T-cell (primary cell): ENCODE results near the gene BNIP5. TPM values are rescaled to one million over a fixed set of nuclear protein-coding genes. Genes with fewer than 3 reads are reported as not detected.

ENCODE experiments used
- ATAC-seq, 4 experiments: fragments of 200-7000 bp in 3 of 4; fragments of 150-1000 bp in 1 of 4; cut with Tn5 transposase; replicated peaks in 1 of 4; 1 replicate in 3 of 4; 2 replicates in 1 of 4; pipeline ENCODE4 v1.10.0; 2021; ENCODE audit warnings: moderate library complexity in 3 of 4, mild to moderate bottlenecking in 2 of 4, moderate number of reproducible peaks in 1 of 4
- CTCF ChIA-PET, 2 donors: fragments of 300-600 bp; sonication (Branson Sonifier 250); formaldehyde crosslinking; loops; one replicate each; lab custom pipeline; 2022; ENCODE audit warnings: antibody characterized with exemption in 2 of 2; lab: Charles Lee
- POLR2A ChIA-PET, 2 donors: fragments of 300-600 bp; sonication (Branson Sonifier 250); formaldehyde crosslinking; loops; one replicate each; lab custom pipeline; 2022; ENCODE audit warnings: antibody characterized with exemption in 2 of 2; lab: Charles Lee
- DNase-seq, 35 experiments: peaks; one replicate each; pipeline versions ENCODE4 v3.0.0 to v3.0.0-alpha.2; 2013 to 2023
- H3K27ac ChIP-seq: one replicate; pipeline ENCODE4 v1.5.1; 2013; ENCODE audit warnings: low read length
- H3K27me3 ChIP-seq, 2 experiments: replicated peaks in 1 of 2; 1 replicate in 1 of 2; 2 replicates in 1 of 2; pipeline versions ENCODE4 v1.6.1 to v1.7.0; 2013; ENCODE audit warnings: low read length in 1 of 2, mixed read lengths in 1 of 2; ENCODE audit not compliant: control insufficient read depth in 2 of 2, insufficient read depth in 2 of 2; ENCODE audit errors: extremely low read depth in 1 of 2
- H3K36me3 ChIP-seq, 2 donors: 1 replicate in 1 of 2; 2 replicates in 1 of 2; pipeline versions ENCODE4 v1.6.1 to v1.7.0; 2013; ENCODE audit warnings: low read length in 1 of 2; ENCODE audit not compliant: control insufficient read depth in 2 of 2, insufficient read depth in 1 of 2; ENCODE audit errors: extremely low read depth in 1 of 2
- H3K4me1 ChIP-seq, 2 experiments: 1 replicate in 1 of 2; 2 replicates in 1 of 2; pipeline versions ENCODE4 v1.6.1 to v1.7.0; 2013; ENCODE audit warnings: low read length in 2 of 2, mixed read lengths in 1 of 2; ENCODE audit not compliant: insufficient read depth in 2 of 2, control insufficient read depth in 1 of 2; ENCODE audit errors: extremely low read depth in 1 of 2
- H3K4me3 ChIP-seq, 2 donors: 1 replicate in 1 of 2; 2 replicates in 1 of 2; pipeline versions ENCODE4 v1.5.1 to v1.7.0; 2013; ENCODE audit warnings: mild to moderate bottlenecking in 2 of 2, low read length in 1 of 2, moderate library complexity in 1 of 2; ENCODE audit not compliant: control insufficient read depth in 1 of 2; ENCODE audit errors: extremely low read depth in 1 of 2
- H3K9me3 ChIP-seq: 2 replicates; pipeline ENCODE4 v1.7.0; 2013
- H3K27ac Mint-ChIP-seq, 2 donors: one replicate each; pipeline ENCODE4 v1.8.0; 2020 to 2021; ENCODE audit warnings: mild to moderate bottlenecking in 2 of 2, mixed read lengths in 2 of 2
- H3K27me3 Mint-ChIP-seq, 2 donors: one replicate each; pipeline ENCODE4 v1.8.0; 2021 to 2022; ENCODE audit warnings: mixed read lengths in 2 of 2
- H3K36me3 Mint-ChIP-seq: one replicate; pipeline ENCODE4 v1.8.0; 2021; ENCODE audit warnings: mixed read lengths
- H3K4me1 Mint-ChIP-seq, 3 donors: one replicate each; pipeline ENCODE4 v1.8.0; 2020 to 2022; ENCODE audit warnings: mixed read lengths in 3 of 3, mild to moderate bottlenecking in 1 of 3
- H3K4me3 Mint-ChIP-seq, 3 donors: one replicate each; pipeline ENCODE4 v1.8.0; 2020 to 2022; ENCODE audit warnings: mild to moderate bottlenecking in 3 of 3, mixed read lengths in 3 of 3, moderate library complexity in 3 of 3
- H3K9me3 Mint-ChIP-seq, 3 donors: one replicate each; pipeline ENCODE4 v1.8.0; 2020 to 2022; ENCODE audit warnings: mixed read lengths in 3 of 3
- WGBS: methylation state at CpG from one replicate; pipeline ENCODE4 v1.1.5; 2013; ENCODE audit warnings: missing lambda C conversion rate; ENCODE audit not compliant: insufficient coverage; 5-methylcytosine and 5-hydroxymethylcytosine counted together
- total RNA-seq, 35 experiments: library from RNA in 6 of 35; stranded (reverse) in 6 of 35; fragments of 120-200 nt in 1 of 35; gene quantifications; one replicate each; pipeline versions ENCODE4 v1.2.1 to v1.2.4 and lab custom pipeline; 2013 to 2026

The BNIP5 gene
- total RNA-seq, 5 donors from 2014 or later (not counting 1 experiment from before 2014, with no cell fraction given) = 0.09 TPM; not detected in 4

GRCh38 chr6:36378936-36379335, 42.2 kb upstream of the BNIP5 start:
- ATAC-seq = no peak
- Histone ChIP-seq H3K36me3 (no peaks in the 10 kb centered on the region), H3K4me3 (no peak overlapping the region), H3K9me3 (no peaks in the 10 kb centered on the region), H3K27ac (no peak overlapping the region), H3K27me3 (no peaks in the 10 kb centered on the region), H3K4me1 (no peaks in the 10 kb centered on the region)
- Mint-ChIP-seq H3K4me1 (peaks cover 0 to 24% (median 7%) of the 10 kb centered on the region in 3 donors), H3K36me3 (peaks cover 7% of the 10 kb centered on the region), H3K9me3 (no peaks in the 10 kb centered on the region), H3K4me3 (no peak overlapping the region), H3K27ac (peak overlapping the region in 1 of 2 donors; percentile 53), H3K27me3 (no peaks in the 10 kb centered on the region)
- 96% methylated on average over 6 of the region's 10 CpGs for whole genome bisulfite sequencing
- ChIA-PET CTCF (interaction anchor here in 1 of 2 donors (0.7 kb wide), 1 partner anchor 74 kb away, joined by 3 read pairs; no protein-coding TSS in a partner anchor), POLR2A (no interaction called here)
- no peak for DNase-seq

GRCh38 chr6:36378243-36378920, 41.7 kb upstream of the BNIP5 start:
- H3K27me3 Mint-ChIP-seq = no peaks in the 10 kb centered on the region
- CTCF ChIA-PET = no interaction called here
- DNase-seq (no peak), ATAC-seq (no peak)
- H3K36me3 ChIP-seq = no peaks in the 10 kb centered on the region
- no peaks in the 10 kb centered on the region for H3K27me3 ChIP-seq
- no peak overlapping the region for H3K4me3 ChIP-seq
- no CpG with 5 or more reads among the region's 4 CpGs for WGBS
- POLR2A ChIA-PET = no interaction called here
- peaks cover 7% of the 10 kb centered on the region for H3K36me3 Mint-ChIP-seq
- H3K4me1 ChIP-seq = no peaks in the 10 kb centered on the region
- H3K4me1 Mint-ChIP-seq = peaks cover 0 to 18% (median 7%) of the 10 kb centered on the region in 3 donors
- H3K27ac Mint-ChIP-seq = peak overlapping the region in 1 of 2 donors; percentile 53
- no peak overlapping the region for H3K27ac ChIP-seq
- no peaks in the 10 kb centered on the region for H3K9me3 Mint-ChIP-seq
- no peak overlapping the region for H3K4me3 Mint-ChIP-seq
- no peaks in the 10 kb centered on the region for H3K9me3 ChIP-seq

GRCh38 chr6:36377594-36377993, 40.9 kb upstream of the BNIP5 start:
- no peak overlapping the region for H3K27ac ChIP-seq
- no peak for DNase-seq
- Mint-ChIP-seq H3K27me3 (peaks cover 0 to 4% of the 10 kb centered on the region in 2 donors), H3K27ac (no peak overlapping the region), H3K4me3 (no peak overlapping the region), H3K9me3 (no peaks in the 10 kb centered on the region), H3K36me3 (peaks cover 10% of the 10 kb centered on the region), H3K4me1 (peaks cover 0 to 10% (median under 1%) of the 10 kb centered on the region in 3 donors)
- H3K36me3 ChIP-seq = no peaks in the 10 kb centered on the region
- H3K9me3 ChIP-seq = no peaks in the 10 kb centered on the region
- no peaks in the 10 kb centered on the region for H3K4me1 ChIP-seq
- ChIA-PET POLR2A (no interaction called here), CTCF (no interaction called here)
- H3K4me3 ChIP-seq = no peak overlapping the region
- H3K27me3 ChIP-seq = no peaks in the 10 kb centered on the region
- 83% methylated on average over 3 of the region's 5 CpGs for WGBS
- ATAC-seq = no peak

- Mint-ChIP-seq H3K4me1 (peaks cover 0 to 9% (median 0%) of the 10 kb centered on the region in 3 donors), H3K27ac (no peak overlapping the region), H3K36me3 (peaks cover 16% of the 10 kb centered on the region), H3K9me3 (no peaks in the 10 kb centered on the region), H3K27me3 (peaks cover 0 to 13% of the 10 kb centered on the region in 2 donors), H3K4me3 (no peak overlapping the region)
- H3K27ac ChIP-seq = no peak overlapping the region
- no peaks in the 10 kb centered on the region for H3K36me3 ChIP-seq
- ChIA-PET POLR2A (no interaction called here), CTCF (no interaction called here)
- H3K9me3 ChIP-seq = no peaks in the 10 kb centered on the region
- ATAC-seq = no peak
- WGBS = 98% methylated on average over 6 of the region's 8 CpGs
- H3K4me1 ChIP-seq = no peaks in the 10 kb centered on the region
- H3K4me3 ChIP-seq = no peak overlapping the region
- no peaks in the 10 kb centered on the region for H3K27me3 ChIP-seq
- DNase-seq = no peak
These were observed 40.1 kb upstream of the BNIP5 start for GRCh38 chr6:36376742-36377141.

GRCh38 chr6:36376183-36376582, 39.5 kb upstream of the BNIP5 start:
- peaks cover 0 to 4% of the 10 kb centered on the region in 2 experiments for H3K27me3 ChIP-seq
- H3K27me3 Mint-ChIP-seq = peaks cover 0 to 14% of the 10 kb centered on the region in 2 donors
- no peaks in the 10 kb centered on the region for H3K4me1 ChIP-seq
- H3K9me3 ChIP-seq = no peaks in the 10 kb centered on the region
- ChIA-PET POLR2A (no interaction called here), CTCF (no interaction called here)
- no peak overlapping the region for H3K4me3 ChIP-seq
- peaks cover 16% of the 10 kb centered on the region for H3K36me3 Mint-ChIP-seq
- H3K4me3 Mint-ChIP-seq = no peak overlapping the region
- H3K27ac Mint-ChIP-seq = no peak overlapping the region
- no peak for ATAC-seq
- H3K9me3 Mint-ChIP-seq = no peaks in the 10 kb centered on the region
- no peaks in the 10 kb centered on the region for H3K36me3 ChIP-seq
- peaks cover 0 to 9% (median 0%) of the 10 kb centered on the region in 3 donors for H3K4me1 Mint-ChIP-seq
- no peak overlapping the region for H3K27ac ChIP-seq
- DNase-seq = no peak
- WGBS = 95% methylated on average over 2 of the region's 8 CpGs

GRCh38 chr6:36375644-36376155, 39.0 kb upstream of the BNIP5 start:
- ChIA-PET CTCF (no interaction called here), POLR2A (no interaction called here)
- peaks cover 0 to 6% of the 10 kb centered on the region in 2 experiments for H3K27me3 ChIP-seq
- H3K27ac Mint-ChIP-seq = no peak overlapping the region
- peaks cover 0 to 14% of the 10 kb centered on the region in 2 donors for H3K27me3 Mint-ChIP-seq
- H3K27ac ChIP-seq = no peak overlapping the region
- H3K4me1 ChIP-seq = no peaks in the 10 kb centered on the region
- H3K4me3 ChIP-seq = no peak overlapping the region
- H3K9me3 ChIP-seq = no peaks in the 10 kb centered on the region
- WGBS = 95% methylated on average over 20 of the region's 20 CpGs
- peaks cover 0 to 9% (median 0%) of the 10 kb centered on the region in 3 donors for H3K4me1 Mint-ChIP-seq
- ATAC-seq = no peak
- peaks cover 17% of the 10 kb centered on the region for H3K36me3 Mint-ChIP-seq
- no peak overlapping the region for H3K4me3 Mint-ChIP-seq
- no peaks in the 10 kb centered on the region for H3K9me3 Mint-ChIP-seq
- DNase-seq = no peak
- H3K36me3 ChIP-seq = no peaks in the 10 kb centered on the region
